Stimulated activated CD4-positive, alpha-beta T cell treated with anti-CD3 and anti-CD28 coated beads, Interleukin-15, amount 100 ng/mL, for 1 hour (primary cell): Measurements from ENCODE around the gene AGPAT4.

ENCODE experiments used
- DNase-seq, 2 donors: peaks; one replicate each; pipeline ENCODE4 v3.0.0-alpha.2; 2020; ENCODE audit warnings: low read depth in 1 of 2, low spot score in 1 of 2

The AGPAT4 gene

GRCh38 chr6:161256407-161256806 lies 17.5 kb downstream of the AGPAT4 start:
- no peak for DNase-seq

DNA sequence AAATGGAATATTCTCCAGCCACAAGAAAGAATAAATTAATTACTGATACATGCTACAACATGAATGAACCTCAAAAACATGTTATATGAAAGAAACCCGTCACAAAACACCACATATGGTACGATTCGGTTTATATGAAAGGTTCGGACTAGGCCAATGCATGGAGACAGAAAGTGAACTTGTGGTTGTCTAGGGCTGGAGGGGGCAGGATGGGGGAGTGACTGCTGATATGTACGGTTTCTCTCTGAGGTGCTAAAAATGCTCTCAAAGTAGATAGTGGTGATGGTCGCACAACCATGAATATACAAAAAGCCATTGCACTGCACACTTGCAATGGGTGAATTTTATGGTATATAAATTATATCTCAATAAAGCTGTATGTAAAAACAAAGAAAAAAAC lies 18.3 kb downstream of the AGPAT4 start:
- DNase-seq, result no peak

GRCh38 chr6:161254464-161255253 lies 19.2 kb downstream of the AGPAT4 start:
- DNase-seq, result no peak

GRCh38 chr6:161254126-161254463 lies 19.8 kb downstream of the AGPAT4 start:
- DNase-seq, result no peak

- DNase-seq, result no peak
Measured at GRCh38 chr6:161251345-161251744, 22.5 kb downstream of the AGPAT4 start.

DNA sequence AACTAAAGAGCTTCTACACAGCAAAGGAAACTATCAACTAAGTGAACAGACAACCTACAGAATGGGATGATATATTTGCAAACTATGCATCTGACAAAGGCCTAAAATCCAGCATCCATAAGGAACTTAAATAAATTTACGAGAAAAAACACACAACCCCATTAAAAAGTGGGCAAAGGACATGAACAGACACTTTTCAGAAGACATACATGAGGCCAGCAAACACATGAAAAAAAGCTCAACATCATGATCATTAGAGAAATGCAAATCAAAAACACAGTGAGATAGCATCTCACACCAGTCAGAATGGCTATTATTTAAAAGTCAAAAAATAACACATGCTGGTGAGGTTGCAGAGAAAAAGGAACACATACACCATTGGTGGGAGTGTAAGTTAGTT lies 24.5 kb downstream of the AGPAT4 start:
- no peak for DNase-seq

DNA sequence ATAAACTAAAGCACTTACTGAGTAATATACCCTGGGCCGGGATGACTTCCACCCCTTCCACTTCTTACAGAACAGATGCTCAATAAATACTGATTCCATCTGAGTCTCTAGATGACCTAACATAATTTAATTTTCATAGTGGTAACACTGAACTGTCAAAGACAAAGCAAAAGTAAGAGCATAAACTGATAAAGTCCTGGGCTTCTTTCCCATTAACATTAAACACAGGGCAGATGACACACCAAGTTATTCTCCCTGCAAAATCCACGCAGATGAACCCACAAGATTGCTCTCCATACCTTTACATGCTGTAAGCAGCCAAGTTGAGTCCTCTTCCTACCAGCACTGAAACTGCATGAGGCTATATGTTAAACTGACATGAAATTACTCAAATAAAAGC lies 27.1 kb downstream of the AGPAT4 start:
- no peak for DNase-seq

DNA sequence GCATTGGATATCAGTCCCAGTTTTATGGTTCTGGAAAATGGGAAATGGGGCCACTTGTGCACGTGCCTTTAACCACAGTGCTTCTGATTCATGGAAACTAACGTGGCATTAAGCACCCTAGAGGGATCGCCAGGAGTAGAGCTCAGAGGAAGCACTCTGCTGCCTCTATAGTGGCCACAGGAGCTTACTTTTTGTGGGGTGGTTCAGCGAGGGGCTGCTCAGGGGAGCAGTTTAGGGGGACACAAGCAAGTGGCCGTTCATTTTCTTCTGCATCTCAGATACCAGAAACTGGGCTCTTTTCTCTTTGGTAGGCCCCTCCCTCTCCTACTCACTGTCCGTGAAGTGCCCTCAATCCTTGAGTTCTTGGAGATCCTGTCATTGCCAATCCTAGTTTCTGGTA lies 28.5 kb downstream of the AGPAT4 start:
- no peak for DNase-seq

- no peak for DNase-seq
Measured at GRCh38 chr6:161244725-161245124, 29.1 kb downstream of the AGPAT4 start.

- no peak for DNase-seq
Measured at GRCh38 chr6:161242779-161243693, 30.8 kb downstream of the AGPAT4 start.

DNA sequence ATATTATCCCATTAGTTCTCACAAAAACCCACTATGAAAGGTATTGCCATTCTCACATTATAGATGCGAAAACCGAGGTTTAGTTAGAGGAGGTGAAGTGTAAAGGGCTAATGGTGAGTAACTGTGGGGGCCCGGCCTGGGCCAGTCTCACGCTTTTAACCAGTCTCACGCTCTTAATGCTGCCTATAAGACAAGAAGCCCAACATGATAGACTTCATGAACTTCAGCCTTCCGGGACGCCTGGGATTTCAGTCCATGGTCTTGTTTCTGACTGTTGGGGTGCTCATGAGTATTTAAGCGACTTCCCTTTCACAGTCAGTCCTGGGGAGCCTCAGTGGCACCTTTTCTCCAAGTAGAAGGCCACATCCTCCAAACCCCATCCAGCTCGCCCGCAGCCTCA lies 31.7 kb downstream of the AGPAT4 start:
- DNase-seq, result no peak

GRCh38 chr6:161239001-161239400 lies 34.9 kb downstream of the AGPAT4 start:
- DNase-seq, result no peak

GRCh38 chr6:161238500-161238899 lies 35.4 kb downstream of the AGPAT4 start:
- DNase-seq, result no peak

DNA sequence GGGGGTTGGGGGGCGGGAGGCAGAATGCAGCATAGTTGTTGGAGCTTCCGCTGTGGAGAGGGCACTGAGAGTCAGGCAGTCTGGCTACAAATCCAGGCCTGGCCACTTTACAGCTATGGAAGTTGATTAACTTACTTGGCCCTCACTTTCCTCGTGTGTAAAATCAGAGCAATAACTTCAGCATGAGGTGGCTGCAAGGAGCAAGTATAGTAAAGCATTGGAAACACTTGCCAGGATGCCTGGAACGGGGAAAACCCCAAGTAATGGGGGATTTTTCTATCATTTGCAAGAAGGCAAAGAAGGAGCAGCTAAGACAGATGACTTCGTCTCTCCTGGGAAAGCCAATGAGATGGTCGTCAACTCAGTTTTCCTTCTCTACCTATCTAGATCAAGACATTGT lies 35.8 kb downstream of the AGPAT4 start:
- no peak for DNase-seq

DNA sequence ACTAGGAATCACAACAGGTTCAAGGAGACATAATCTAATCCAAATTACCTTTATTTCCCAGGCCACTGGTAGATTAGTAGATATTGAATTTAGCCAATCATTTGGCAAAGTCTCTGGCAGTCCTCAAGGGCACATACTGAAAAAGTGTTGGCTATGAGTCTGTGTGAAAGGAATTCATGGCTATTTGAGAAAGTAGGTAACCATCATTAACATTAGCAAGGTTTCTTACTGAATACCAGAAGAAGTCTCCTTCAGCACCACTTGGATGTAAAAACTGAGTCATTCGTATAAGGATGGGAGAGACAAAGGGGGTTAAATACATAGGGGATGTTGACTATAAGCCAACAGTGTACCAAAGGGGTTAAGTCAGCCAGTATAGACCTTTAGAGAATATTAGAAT lies 36.7 kb downstream of the AGPAT4 start:
- no peak for DNase-seq

GRCh38 chr6:161235776-161236633 lies 37.9 kb downstream of the AGPAT4 start:
- DNase-seq, result no peak

DNA sequence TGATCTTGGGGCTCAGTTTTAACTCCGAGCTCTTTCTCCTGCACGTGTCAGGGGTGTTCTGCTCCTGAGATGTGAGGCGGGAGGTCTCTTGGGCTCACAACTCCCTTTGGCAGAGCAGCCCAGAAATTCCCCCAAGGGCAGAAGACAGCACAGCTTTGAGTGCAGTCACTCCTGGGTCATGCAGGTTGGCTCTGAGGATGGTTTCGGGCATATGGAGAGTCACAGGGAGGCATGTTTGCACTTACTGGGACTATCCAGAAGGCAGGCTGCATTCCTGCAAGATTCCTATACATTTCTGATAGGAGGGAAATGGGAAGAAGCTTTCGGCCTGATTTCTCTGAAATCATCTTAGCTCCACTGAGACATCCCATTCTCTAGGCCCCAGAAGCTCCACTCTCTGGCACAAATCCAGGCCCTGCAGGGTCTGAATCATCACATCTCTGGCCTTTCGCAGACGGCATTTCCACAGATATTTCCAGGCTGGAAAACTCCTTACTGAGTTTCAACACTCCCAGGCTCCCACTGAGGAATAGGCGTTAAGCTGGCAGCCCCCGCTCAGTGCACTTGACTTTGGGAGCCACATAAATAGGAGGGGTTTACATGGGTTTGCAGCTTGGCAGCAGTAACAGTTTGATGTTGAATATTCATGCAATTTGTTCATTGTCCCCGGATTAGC lies 39.7 kb downstream of the AGPAT4 start:
- DNase-seq, result no peak

GRCh38 chr6:161232467-161232866 lies 41.4 kb downstream of the AGPAT4 start:
- DNase-seq, result no peak

GRCh38 chr6:161232010-161232409 lies 41.9 kb downstream of the AGPAT4 start:
- no peak for DNase-seq

DNA sequence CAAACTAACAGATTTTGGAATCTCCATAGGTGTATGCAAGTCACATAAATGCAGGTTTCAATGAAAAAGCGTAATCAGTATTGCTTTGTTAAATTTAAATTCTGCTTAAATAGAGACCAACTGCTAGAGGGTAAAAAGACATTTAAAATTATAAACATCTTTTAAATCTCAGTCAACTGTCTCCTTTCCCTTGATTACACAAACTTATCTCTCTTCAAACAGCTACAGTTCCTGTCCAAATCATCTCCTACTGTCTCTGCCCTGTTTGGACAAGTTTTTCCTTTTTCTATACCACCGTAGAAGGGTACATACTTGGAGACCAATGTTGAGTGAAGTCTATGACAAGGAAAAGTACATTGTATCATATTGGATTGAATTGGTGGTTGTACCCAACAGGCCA lies 43.5 kb downstream of the AGPAT4 start:
- DNase-seq, result no peak
